ENCODE results near the gene SLC7A1.

Gene SLC7A1

GRCh38 chr13:29508130-29508875 is 87.2 kb downstream of the SLC7A1 start:
- Mint-ChIP-seq H3K27me3 (peaks cover 25% of the 10 kb centered on the region), H3K9me3 (no peaks in the 10 kb centered on the region), H3K27ac (ENCODE audit: low read depth) (peak overlapping the region; percentile 54), H3K4me1 (no peaks in the 10 kb centered on the region), H3K36me3 (ENCODE audit: insufficient read depth) (peaks cover 3% of the 10 kb centered on the region), H3K4me3 (no peak overlapping the region)
- DNase-seq (ENCODE audit: low spot score in 2 of 2) (peak; percentile 44 to 65), ATAC-seq (replicated peaks; ENCODE audit: extremely low read depth, poor library complexity, severe bottlenecking) (peak; percentile 54)

GRCh38 chr13:29507356-29507755 is 88.1 kb downstream of the SLC7A1 start:
- H3K4me3 Mint-ChIP-seq = no peak overlapping the region
- H3K27ac Mint-ChIP-seq (ENCODE audit: low read depth) = no peak overlapping the region
- peaks cover 3% of the 10 kb centered on the region for H3K36me3 Mint-ChIP-seq (ENCODE audit: insufficient read depth)
- ATAC-seq (replicated peaks; ENCODE audit: extremely low read depth, poor library complexity, severe bottlenecking) (no peak), DNase-seq (ENCODE audit: low spot score in 2 of 2) (no peak)
- no peaks in the 10 kb centered on the region for H3K9me3 Mint-ChIP-seq
- H3K27me3 Mint-ChIP-seq = peaks cover 31% of the 10 kb centered on the region
- H3K4me1 Mint-ChIP-seq = no peaks in the 10 kb centered on the region

GRCh38 chr13:29505950-29506349 is 89.5 kb downstream of the SLC7A1 start:
- Mint-ChIP-seq H3K9me3 (no peaks in the 10 kb centered on the region), H3K27me3 (peaks cover 31% of the 10 kb centered on the region), H3K27ac (ENCODE audit: low read depth) (no peak overlapping the region), H3K4me3 (no peak overlapping the region), H3K4me1 (no peaks in the 10 kb centered on the region), H3K36me3 (ENCODE audit: insufficient read depth) (peaks cover 3% of the 10 kb centered on the region)
- DNase-seq (ENCODE audit: low spot score in 2 of 2) (no peak), ATAC-seq (replicated peaks; ENCODE audit: extremely low read depth, poor library complexity, severe bottlenecking) (no peak)

GRCh38 chr13:29505511-29505910 is 90.0 kb downstream of the SLC7A1 start:
- H3K27me3 Mint-ChIP-seq = peaks cover 31% of the 10 kb centered on the region
- peaks cover 3% of the 10 kb centered on the region for H3K36me3 Mint-ChIP-seq (ENCODE audit: insufficient read depth)
- no peak overlapping the region for H3K27ac Mint-ChIP-seq (ENCODE audit: low read depth)
- ATAC-seq (replicated peaks; ENCODE audit: extremely low read depth, poor library complexity, severe bottlenecking) = no peak
- DNase-seq (ENCODE audit: low spot score in 2 of 2) = no peak
- no peaks in the 10 kb centered on the region for H3K4me1 Mint-ChIP-seq
- no peaks in the 10 kb centered on the region for H3K9me3 Mint-ChIP-seq
- H3K4me3 Mint-ChIP-seq = no peak overlapping the region

GRCh38 chr13:29504691-29505090 is 90.8 kb downstream of the SLC7A1 start:
- Mint-ChIP-seq H3K4me1 (no peaks in the 10 kb centered on the region), H3K4me3 (no peak overlapping the region), H3K27ac (ENCODE audit: low read depth) (no peak overlapping the region), H3K27me3 (peaks cover 31% of the 10 kb centered on the region), H3K36me3 (ENCODE audit: insufficient read depth) (peaks cover 3% of the 10 kb centered on the region), H3K9me3 (no peaks in the 10 kb centered on the region)
- no peak for ATAC-seq (replicated peaks; ENCODE audit: extremely low read depth, poor library complexity, severe bottlenecking)
- no peak for DNase-seq (ENCODE audit: low spot score in 2 of 2)

- Mint-ChIP-seq H3K4me3 (no peak overlapping the region), H3K9me3 (no peaks in the 10 kb centered on the region), H3K27me3 (peaks cover 31% of the 10 kb centered on the region), H3K4me1 (no peaks in the 10 kb centered on the region), H3K27ac (ENCODE audit: low read depth) (peak overlapping the region; percentile 85), H3K36me3 (ENCODE audit: insufficient read depth) (peaks cover 3% of the 10 kb centered on the region)
- DNase-seq (ENCODE audit: low spot score in 2 of 2) (no peak), ATAC-seq (replicated peaks; ENCODE audit: extremely low read depth, poor library complexity, severe bottlenecking) (no peak)
These were observed 92.2 kb downstream of the SLC7A1 start for GRCh38 chr13:29503041-29503837.

GRCh38 chr13:29502391-29503008 is 93.0 kb downstream of the SLC7A1 start:
- Mint-ChIP-seq H3K27ac (ENCODE audit: low read depth) (peak overlapping the region; percentile 85), H3K27me3 (peaks cover 36% of the 10 kb centered on the region), H3K9me3 (no peaks in the 10 kb centered on the region), H3K36me3 (ENCODE audit: insufficient read depth) (peaks cover 3% of the 10 kb centered on the region), H3K4me1 (no peaks in the 10 kb centered on the region), H3K4me3 (no peak overlapping the region)
- no peak for DNase-seq (ENCODE audit: low spot score in 2 of 2)
- no peak for ATAC-seq (replicated peaks; ENCODE audit: extremely low read depth, poor library complexity, severe bottlenecking)

GRCh38 chr13:29501674-29502073 is 93.8 kb downstream of the SLC7A1 start:
- Mint-ChIP-seq H3K36me3 (ENCODE audit: insufficient read depth) (peaks cover 3% of the 10 kb centered on the region), H3K27ac (ENCODE audit: low read depth) (no peak overlapping the region), H3K4me1 (peaks cover 1% of the 10 kb centered on the region), H3K4me3 (no peak overlapping the region), H3K9me3 (no peaks in the 10 kb centered on the region), H3K27me3 (peaks cover 44% of the 10 kb centered on the region)
- DNase-seq (ENCODE audit: low spot score in 2 of 2) = no peak
- ATAC-seq (replicated peaks; ENCODE audit: extremely low read depth, poor library complexity, severe bottlenecking) = no peak

- no peaks in the 10 kb centered on the region for H3K9me3 Mint-ChIP-seq
- H3K4me1 Mint-ChIP-seq = peaks cover 10% of the 10 kb centered on the region
- peaks cover 51% of the 10 kb centered on the region for H3K27me3 Mint-ChIP-seq
- ATAC-seq (replicated peaks; ENCODE audit: extremely low read depth, poor library complexity, severe bottlenecking) = no peak
- no peak overlapping the region for H3K27ac Mint-ChIP-seq (ENCODE audit: low read depth)
- DNase-seq (ENCODE audit: low spot score in 2 of 2) = no peak
- peaks cover 3% of the 10 kb centered on the region for H3K36me3 Mint-ChIP-seq (ENCODE audit: insufficient read depth)
- no peak overlapping the region for H3K4me3 Mint-ChIP-seq
These were observed 95.1 kb downstream of the SLC7A1 start for GRCh38 chr13:29500386-29500785.

GRCh38 chr13:29499506-29500165 is 95.9 kb downstream of the SLC7A1 start:
- H3K9me3 Mint-ChIP-seq = no peaks in the 10 kb centered on the region
- no peaks in the 10 kb centered on the region for H3K36me3 Mint-ChIP-seq (ENCODE audit: insufficient read depth)
- no peak overlapping the region for H3K27ac Mint-ChIP-seq (ENCODE audit: low read depth)
- ATAC-seq (replicated peaks; ENCODE audit: extremely low read depth, poor library complexity, severe bottlenecking) = no peak
- peaks cover 10% of the 10 kb centered on the region for H3K4me1 Mint-ChIP-seq
- H3K27me3 Mint-ChIP-seq = peaks cover 44% of the 10 kb centered on the region
- no peak for DNase-seq (ENCODE audit: low spot score in 2 of 2)
- H3K4me3 Mint-ChIP-seq = no peak overlapping the region

- Mint-ChIP-seq H3K4me1 (peaks cover 10% of the 10 kb centered on the region), H3K36me3 (ENCODE audit: insufficient read depth) (no peaks in the 10 kb centered on the region), H3K27ac (ENCODE audit: low read depth) (no peak overlapping the region), H3K4me3 (no peak overlapping the region), H3K9me3 (no peaks in the 10 kb centered on the region), H3K27me3 (peaks cover 33% of the 10 kb centered on the region)
- ATAC-seq (replicated peaks; ENCODE audit: extremely low read depth, poor library complexity, severe bottlenecking) (no peak), DNase-seq (ENCODE audit: low spot score in 2 of 2) (no peak)
These were observed 97.0 kb downstream of the SLC7A1 start for GRCh38 chr13:29498426-29499040.

- Mint-ChIP-seq H3K4me3 (no peak overlapping the region), H3K27ac (ENCODE audit: low read depth) (no peak overlapping the region), H3K27me3 (peaks cover 25% of the 10 kb centered on the region), H3K4me1 (peaks cover 10% of the 10 kb centered on the region), H3K9me3 (no peaks in the 10 kb centered on the region), H3K36me3 (ENCODE audit: insufficient read depth) (no peaks in the 10 kb centered on the region)
- DNase-seq (ENCODE audit: low spot score in 2 of 2) (no peak), ATAC-seq (replicated peaks; ENCODE audit: extremely low read depth, poor library complexity, severe bottlenecking) (no peak)
These were observed 98.3 kb downstream of the SLC7A1 start for GRCh38 chr13:29497137-29497654.
